Stimulated activated CD4-positive, alpha-beta T cell treated with anti-CD3 and anti-CD28 coated beads, Interleukin-12 subunit alpha, Interleukin-12 subunit beta, amount 100 ng/mL, for 24 hours (primary cell): Measurements from ENCODE around the gene ATXN7L1.
A peak's percentile ranks its signal among the peaks of the same experiment; 100 is the strongest.
"Not testable (repeated sequence)": the region's sequence is repeated elsewhere in the genome, so short reads cannot be mapped to it uniquely, and the experiment has no call there.

Experiments
- DNase-seq, 2 experiments: peaks; one replicate each; pipeline ENCODE4 v3.0.0-alpha.2; 2020; ENCODE audit warnings: low read depth in 2 of 2

Gene ATXN7L1

DNA sequence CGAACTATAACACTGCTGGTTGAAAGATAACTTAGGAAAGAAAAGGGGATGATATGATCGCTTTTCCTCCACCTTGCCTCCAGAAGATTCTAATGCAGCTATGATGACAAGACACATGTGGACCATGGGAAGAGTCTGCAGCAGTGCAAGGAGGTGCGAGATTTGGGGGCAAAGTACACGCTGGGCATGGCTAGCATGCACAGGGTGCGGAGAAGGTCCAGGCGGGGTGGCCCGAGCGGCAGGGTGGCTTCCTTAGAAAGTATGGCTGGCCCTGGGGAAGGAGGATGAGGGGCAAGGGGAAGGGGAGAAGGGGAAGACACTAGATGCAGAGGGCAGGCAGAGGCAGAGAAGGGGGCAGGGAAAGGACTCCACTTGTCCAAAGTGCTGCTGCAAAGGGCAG lies 15.6 kb downstream of the ATXN7L1 start:
- no peak for DNase-seq

DNA sequence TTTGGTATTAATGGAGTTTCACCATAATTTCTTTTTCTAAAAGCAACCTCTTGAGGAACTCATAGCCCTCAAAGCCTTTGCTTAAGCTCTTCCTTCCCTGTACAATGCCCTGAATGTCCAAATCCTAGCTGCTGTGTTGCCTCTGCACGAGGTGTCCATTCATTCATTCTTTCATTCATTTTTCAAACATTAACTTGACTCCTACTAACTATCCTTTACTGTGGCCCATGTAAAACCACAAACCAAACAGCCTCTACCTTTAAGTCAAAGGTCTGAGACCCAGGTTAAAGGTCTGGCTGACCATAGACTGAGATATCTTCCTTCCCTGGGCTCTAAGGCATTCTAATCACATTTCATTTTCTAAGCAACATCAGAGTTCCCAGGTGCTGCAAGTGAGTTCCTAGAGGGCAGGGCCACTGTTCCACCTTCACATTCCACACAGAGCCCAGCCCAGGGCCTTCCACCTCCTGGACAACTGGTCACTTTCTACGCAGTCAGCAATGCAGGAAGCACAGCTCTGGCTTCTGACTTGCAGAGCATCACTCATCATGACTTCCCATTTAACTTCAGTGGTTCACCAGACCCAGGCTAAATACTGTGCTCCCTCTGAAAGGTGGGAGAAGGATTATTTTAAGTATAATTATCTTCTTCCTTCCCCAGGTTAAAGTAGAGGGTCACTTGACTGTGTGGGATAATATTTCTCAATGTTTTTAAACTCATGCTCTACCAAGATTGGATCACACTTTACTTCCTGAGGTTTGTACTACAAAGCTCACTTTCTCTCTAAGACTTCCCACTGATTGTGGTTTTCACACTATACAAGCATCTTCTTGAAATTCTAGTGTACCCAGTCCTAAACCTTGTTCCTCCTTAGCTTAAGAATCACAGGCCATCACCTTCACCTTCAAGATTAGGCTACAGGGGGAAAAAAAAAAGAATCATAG lies 19.1 kb downstream of the ATXN7L1 start:
- no peak for DNase-seq

DNA sequence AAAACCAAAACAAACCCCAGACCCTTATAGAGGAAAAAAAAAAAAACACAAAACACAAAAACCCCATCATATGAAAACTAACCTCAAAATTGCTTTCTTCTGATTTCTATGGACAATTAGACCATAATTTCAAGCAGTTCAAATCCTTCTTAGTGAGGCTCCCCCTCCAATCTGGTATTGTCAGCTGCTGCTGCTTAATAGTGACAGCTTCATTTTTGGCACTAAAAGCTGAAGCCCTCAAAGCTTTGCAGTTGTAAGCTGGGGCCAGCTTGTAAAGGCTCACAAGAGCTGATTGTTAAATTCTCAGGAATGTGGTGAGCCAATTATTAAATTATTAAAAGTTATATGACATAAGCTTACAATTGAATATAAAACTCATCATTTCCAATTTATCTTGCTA lies 21.9 kb downstream of the ATXN7L1 start:
- DNase-seq, result no peak

DNA sequence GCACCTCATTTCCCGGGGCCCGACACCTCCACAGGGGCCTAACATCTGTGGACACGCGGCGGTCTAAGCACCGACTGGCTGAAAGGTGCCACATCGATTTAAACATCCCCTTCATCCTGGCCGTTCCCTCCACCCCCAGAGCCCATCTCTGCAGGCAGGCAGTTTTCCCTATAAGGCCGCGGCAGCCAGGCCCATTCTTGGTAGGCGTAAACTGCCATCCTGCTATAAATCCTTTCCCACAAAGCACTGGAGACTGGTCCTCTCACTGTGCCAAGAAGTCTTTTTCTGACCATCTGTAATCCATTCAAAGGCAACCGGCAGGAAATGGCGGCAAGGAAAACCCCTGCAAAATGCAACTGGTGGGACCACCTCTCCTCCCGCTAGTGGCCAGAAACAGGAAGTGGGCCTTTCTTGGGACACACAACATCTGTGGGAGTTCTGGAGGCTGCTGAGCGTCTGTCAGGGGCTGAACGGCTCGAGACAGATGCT lies 22.4 kb downstream of the ATXN7L1 start:
- no peak for DNase-seq

DNA sequence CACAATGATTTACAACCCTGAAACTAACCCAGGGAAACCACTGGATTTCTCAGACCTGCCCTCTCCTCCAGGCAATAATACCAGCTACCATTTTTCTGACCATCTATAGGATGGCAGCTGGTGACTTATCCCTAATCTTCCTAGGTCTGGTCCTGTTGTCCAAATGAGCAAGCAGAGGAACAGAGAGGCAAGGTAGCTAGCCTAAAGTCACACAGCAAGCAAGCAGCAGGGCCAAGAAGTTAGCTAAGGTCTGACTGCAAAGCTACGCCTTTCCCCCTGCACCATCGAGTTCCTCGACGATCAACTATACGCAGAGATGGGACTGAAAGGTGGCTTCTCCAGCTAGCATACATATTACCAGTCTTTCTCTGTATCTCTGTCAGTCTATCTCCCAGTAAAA lies 25.3 kb downstream of the ATXN7L1 start:
- DNase-seq, result no peak

DNA sequence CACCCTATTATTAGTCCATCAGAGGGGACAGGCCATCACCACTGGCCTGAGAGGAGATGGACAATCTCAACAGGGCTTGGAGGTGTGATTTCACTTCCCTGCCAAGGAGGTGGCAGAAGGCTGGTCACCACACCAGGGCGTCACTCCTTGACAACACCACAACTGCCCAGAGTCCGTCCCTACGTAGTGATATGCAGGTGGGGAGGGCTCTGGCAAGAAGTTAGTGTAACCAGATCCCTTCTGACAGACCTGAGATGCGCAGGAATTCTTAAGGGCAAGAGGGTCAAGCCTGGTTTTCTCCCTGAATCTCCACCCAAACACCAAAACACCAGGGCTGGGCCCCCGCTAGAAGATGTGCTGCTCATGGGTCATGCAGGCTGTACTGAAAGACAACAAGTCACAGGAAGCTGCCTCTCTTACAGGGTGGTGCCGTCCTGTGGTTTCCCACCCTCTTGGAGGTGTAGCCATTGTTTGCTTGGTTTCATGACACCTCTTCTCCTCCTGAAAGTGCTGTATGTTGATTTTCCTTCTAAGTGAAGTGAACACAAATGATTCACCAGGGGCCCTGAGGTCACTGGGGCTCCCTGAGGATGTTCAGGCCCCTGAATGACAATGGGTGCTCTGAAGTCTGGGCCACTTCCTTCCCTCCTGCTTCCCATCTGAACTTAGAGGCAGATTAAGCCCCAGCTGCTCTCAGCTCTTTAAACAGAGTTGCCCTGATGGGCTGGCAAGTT lies 27.1 kb downstream of the ATXN7L1 start:
- DNase-seq, result peak; percentile 33 to 58

DNA sequence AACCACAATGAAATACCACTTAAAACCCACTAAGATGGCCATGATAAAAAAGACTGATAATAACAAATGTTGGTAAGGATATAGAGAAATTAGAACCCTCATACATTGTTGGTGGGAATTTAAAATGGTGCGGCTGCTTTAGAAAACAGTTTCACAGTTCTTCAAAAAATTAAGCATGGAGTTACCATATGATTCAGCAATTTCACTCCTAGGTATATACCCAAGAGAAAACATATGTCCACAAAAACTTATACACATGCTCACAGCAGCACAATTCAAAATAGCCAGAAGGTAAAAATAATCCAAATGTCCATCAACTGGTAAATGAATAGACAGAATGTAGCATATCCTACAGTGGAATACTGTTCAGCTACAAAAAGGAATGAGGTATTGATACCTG lies 30.0 kb downstream of the ATXN7L1 start:
- no peak for DNase-seq

DNA sequence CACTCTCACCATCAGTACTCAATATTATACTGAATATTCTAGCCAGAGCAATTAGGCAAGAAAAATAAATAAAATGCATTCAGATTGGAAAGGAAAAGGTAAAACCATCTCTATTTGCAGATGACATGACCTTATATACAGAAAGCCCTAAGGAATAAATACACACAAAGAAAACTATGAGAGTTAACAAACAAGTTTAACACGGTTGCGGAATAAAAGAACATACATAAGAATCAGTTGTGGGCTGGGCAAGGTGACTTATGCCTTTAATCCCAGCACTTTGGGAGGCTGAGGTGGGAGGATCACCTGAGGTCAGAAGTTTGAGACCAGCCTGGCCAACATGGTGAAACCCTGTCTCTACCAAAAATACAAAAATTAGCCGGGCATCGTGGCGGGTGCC lies 31.7 kb downstream of the ATXN7L1 start:
- DNase-seq, result not testable (repeated sequence)

DNA sequence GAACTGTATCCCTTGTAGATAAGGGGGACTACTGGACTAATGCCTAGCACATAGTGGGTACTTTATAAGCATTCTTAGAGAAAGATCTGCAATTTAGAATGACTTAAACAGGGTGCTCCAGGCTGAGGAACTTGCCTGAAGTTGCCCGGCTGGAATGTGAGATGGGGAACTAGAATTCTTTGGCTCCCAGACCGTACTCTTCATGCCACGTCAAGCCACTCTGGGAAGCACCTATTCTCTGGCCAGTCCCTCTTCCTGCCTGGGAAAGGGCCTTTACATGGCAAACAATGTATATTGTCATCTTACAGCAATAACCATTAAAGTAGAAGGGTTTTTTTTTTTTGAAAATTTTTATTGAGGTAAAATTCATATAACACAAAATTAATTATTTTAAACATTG lies 34.5 kb downstream of the ATXN7L1 start:
- DNase-seq, result no peak

DNA sequence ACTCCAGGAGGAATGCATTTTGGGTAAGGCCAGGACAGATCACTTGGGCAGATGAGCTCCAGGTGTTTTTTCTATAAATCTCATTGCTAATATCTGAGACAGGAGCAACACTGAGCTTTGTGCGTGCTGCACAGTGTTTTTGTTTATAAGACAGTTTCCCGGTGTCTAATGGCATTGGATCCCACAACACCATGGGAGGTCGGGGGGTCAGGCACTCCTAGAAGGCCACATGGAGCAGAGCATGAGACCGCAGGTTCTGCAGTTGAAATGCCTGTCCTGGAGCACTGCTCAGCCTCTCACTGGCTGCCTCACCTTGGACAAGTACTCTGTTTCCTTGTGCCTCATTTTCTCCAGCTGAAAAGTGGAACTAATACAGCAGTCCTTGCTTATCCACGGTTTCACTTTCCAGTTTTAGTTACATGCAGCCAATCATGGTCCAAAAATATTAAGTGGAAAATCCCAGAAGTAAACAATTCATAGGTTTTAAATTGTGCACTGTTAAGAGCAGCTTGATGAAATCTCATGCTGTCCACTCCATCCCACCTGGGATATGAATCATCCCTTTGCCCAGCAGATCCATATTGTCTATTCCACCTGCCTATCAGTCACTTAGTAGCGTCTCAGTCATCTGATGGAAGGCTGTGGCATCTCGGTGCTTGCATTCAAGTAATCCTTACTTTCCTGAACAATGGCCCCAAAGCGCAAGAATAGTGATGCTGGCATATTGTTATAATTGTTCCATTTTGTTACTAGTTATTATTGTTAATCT lies 35.2 kb downstream of the ATXN7L1 start:
- no peak for DNase-seq

DNA sequence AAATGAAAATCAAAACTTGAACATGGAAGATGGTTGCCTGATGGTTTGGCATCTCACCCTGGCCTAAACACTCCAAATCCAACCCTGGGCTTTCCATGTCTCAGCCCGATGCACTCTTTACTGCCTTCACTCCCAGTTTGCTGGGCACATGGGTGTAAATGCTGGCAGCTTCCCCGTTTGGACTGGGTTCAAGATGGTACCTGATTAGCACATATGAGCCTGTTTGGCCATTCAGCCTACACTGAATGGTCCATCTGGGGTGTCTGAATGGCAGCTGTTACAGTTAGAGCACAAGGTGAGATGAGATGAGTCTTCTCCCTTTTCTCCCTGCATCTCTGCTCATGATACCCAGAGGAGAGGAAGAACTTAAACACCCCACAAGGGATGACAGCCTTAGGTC lies 37.1 kb downstream of the ATXN7L1 start:
- DNase-seq, result no peak

DNA sequence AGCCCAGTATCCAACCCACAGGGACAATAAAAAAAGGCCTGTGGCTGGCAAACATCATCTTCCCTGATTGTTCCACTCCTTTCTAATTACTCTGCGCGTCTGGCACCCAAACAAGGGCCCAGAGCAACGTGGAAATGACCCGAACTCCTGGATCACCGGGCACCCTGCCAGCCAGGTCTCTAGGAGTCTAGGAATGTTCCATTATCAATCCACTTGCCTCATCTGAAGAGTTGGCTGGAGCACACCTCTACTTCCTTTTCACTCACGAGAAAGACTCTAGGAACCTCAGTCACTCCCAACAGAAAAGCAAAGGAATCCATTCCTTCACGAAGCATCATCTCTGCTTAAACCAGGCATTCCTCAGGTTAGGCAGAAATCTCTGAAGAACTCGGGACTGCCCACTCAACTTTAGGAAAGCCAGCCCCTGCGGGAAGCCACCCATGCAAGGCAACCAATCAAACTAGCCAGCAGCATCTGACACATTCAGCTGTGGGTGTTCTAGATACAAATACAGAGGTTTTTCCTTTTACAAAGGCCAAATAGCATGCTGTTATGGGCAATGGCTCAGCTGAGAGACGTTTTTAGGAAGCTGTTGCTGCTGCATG lies 37.7 kb downstream of the ATXN7L1 start:
- DNase-seq, result no peak

DNA sequence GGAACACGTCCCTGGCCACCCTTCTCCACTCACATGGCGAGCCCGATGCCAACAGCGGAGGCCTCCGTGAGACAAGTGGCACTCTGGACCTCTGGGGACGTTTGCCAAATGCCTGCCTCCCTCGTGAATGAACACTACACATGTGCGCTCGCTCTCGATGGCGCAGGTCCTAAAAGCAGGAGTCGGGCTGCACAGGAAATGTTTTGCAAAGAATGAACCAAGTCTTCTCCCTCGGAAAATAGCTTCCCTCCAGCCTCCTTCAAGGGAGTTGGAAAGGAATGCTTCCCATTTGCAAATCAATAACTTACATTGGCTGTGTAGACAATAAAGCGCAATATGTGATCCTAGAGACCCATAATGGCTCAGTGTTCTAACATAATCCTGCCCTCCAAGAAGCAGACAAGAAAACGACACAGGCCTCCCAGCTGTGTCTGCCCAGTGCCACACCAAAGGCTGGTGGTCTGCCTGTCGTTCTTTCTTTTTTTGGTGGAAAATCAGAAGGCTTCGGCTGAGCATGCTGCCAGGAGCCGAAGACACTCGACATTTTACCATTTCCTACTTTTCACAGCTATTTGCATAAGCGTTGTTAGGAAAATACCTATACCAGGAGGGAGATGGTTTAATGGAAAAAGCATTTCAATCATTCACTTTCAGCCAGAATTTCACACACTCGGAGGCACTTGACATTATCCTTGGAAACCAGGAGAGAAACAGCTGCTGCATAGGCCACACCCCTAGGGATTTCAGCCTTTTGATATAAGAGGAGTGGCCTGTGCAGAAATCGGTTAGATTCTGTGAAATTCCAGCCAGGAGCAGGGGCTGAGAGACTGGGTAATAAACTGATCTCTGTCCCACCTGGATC lies 38.4 kb downstream of the ATXN7L1 start:
- no peak for DNase-seq

DNA sequence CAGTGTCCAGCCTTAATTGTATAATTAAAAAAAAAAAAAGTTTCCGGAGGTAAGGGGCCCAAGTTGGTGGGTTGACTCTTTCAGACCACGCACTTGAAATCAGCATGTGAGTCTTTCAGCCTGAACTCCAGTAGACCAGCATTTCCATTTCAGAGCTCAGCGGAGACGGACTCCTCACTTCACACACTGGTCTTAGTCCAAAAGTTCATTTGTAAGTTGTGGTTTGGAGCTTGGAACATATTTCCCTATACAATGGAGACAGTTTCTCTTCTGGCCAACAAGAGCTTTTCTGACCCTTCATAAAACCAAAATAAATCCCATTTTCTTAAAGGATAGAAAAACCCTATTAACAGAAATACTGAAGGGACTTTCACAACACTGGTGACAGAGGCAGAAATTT lies 41.0 kb downstream of the ATXN7L1 start:
- no peak for DNase-seq

DNA sequence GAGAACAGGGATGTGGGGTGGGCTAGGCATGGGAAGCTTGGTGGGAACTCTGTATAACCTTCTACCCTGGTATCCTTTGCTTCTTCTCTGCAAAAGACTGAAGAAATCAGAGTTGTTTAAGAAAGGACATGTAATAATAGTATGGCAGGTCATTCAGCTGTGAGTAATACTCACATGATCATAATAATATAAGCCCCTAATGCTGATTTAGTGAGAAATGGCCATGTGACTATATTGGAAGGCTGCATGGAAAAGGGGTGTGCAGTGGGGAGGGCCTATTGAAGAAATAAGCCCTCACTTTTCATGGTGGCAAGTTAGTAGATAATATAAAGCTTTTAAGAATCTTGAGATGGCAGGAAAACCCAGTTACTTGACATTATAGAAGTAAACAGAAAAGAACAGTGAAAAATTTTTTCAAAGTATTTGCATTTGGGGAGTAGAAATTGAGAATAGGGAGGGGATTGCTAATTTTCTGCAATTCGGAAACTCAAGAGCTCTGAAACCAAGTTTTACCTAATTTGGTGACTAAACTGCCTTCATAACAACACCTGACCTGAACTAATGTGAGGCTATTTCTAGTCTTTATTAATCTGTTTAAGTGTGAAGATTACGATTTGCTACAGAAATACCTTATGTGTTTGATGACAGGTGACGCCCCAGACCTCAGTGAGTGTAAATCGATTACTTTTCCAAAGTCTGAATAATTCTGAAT lies 44.4 kb downstream of the ATXN7L1 start:
- no peak for DNase-seq

DNA sequence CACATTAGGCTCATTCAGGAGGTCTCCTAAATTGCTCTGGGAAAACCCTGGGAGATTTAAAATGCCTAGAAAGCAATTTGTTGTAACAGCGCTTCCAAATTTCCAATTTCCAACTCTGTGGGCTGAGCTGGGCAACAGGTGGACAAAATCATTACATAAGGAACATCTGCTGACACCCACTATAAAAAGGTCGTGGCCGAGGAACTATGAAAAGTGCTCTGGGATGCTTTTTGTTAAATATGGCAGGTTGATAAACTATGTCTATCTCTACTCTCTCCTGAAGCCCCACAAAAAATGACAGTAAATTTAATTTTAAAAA lies 45.1 kb downstream of the ATXN7L1 start:
- DNase-seq, result no peak

DNA sequence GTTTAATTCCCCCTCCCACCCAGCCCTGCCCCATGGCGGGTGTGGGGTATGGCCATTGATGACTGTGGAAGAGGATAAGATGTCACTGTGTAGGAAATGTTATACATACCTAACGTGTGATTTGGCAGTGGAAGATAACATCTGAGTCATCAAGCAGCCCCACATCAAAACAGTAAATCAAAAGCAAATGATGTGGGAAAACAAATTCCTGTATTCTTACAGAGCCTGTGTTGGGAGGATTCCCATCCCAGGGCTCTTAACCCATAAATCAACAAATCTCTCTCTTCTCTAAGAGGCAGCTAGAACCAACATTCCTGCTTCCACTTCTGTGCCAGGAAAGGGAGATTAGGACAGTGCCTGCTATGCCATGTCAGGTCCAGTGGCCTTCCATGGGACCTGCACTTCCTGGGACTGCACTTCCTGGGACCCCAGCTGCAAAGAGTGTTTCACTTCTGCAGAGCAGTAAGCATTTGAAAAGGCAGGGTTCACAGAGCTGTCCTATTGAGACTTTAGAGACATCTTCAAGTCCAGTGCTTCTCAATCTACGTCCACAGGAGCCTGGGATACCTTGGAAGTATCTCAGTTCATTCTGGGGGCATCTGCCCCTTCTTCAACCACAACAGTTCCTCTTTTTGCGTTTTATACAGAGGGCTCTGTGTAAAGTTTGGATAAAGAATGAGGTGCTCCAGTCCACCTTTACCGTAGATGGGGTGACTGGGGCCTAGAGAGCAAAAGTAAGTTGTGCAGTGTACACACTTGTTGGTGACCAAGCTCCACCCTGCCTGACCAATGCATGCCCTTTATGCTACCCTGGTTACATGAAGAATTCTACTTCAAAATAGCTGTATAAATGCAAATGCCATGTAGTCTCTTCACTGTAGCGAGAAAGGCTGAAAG lies 45.7 kb downstream of the ATXN7L1 start:
- DNase-seq, result no peak

DNA sequence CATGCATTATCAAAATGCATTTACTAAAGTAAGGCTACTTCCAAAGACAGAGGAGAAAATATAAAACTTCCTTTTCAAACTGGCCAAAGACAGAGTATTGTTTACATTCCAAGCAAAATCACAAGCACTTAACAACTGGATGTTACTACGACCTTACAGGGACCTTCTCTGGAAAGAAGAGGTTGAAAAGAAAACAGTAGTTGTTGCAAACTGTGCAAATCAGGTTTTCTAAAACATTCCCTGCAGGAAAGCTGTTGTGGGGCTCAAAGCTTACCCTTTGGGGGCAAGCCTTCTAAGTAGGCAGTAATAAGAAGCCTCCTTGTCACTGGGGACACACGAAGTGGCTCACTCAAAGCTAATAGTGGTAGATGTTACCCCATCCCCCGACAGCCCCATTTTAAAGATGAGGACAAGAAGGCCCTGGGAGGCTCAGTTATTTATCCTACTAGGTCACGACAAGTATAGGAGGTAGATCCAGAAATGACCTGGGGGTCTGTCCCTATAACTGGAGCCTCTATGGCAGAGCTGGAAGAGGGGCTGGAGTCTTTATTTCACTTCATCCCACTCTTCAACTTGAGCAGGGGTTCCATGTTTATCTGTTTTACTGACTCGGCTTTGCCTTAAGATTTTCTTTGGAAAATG lies 46.6 kb downstream of the ATXN7L1 start:
- DNase-seq, result no peak

DNA sequence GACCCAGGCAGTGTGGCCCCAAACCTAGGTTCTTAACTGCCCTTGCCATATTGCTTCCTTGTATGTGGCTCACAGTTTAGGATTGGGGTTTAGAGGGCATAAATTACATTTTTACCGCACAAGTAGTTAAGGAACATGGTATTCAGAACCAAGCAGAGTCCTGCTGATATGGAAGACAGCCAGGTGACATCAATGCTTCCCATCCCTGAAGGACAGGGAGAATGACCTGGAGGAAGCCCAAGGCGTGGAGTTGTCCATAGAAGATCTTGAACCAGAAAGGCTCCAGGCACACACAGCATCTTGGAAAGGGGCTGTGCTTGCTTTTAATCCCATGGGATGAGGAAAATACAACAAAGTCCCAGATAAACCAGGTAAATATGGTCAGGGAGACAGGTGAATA lies 48.3 kb downstream of the ATXN7L1 start:
- DNase-seq, result no peak
